Activated CD4-positive, alpha-beta T cell treated with anti-CD3 and anti-CD28 coated beads, Interleukin-2, amount 50 U/mL, for 4 hours (primary cell): Measurements from ENCODE around the gene MINDY3.
"Not testable (repeated sequence)": the region's sequence is repeated elsewhere in the genome, so short reads cannot be mapped to it uniquely, and the experiment has no call there.

Source experiments
- DNase-seq, 2 experiments: peaks; one replicate each; pipeline ENCODE4 v3.0.0-alpha.2; 2020

Gene MINDY3

GRCh38 chr10:15802375-15802949 is 57.8 kb downstream of the MINDY3 start:
- DNase-seq, result no peak

GRCh38 chr10:15801641-15802040 is 58.7 kb downstream of the MINDY3 start:
- DNase-seq, result no peak

GRCh38 chr10:15801147-15801546 is 59.2 kb downstream of the MINDY3 start:
- no peak for DNase-seq

GRCh38 chr10:15797346-15797745 is 63.0 kb downstream of the MINDY3 start:
- no peak for DNase-seq

GRCh38 chr10:15796762-15797161 is 63.5 kb downstream of the MINDY3 start:
- no peak for DNase-seq

GRCh38 chr10:15796098-15796759 is 64.1 kb downstream of the MINDY3 start:
- no peak for DNase-seq

- no peak for DNase-seq
Measured at GRCh38 chr10:15795036-15795792, 65.1 kb downstream of the MINDY3 start.

GRCh38 chr10:15794569-15794968 is 65.7 kb downstream of the MINDY3 start:
- no peak for DNase-seq

- no peak for DNase-seq
Measured at GRCh38 chr10:15793664-15794063, 66.6 kb downstream of the MINDY3 start.

- DNase-seq, result no peak
Measured at GRCh38 chr10:15792777-15793176, 67.5 kb downstream of the MINDY3 start.

GRCh38 chr10:15791816-15792524 is 68.3 kb downstream of the MINDY3 start:
- no peak for DNase-seq

- no peak for DNase-seq
Measured at GRCh38 chr10:15789793-15790525, 70.3 kb downstream of the MINDY3 start.

- no peak for DNase-seq
Measured at GRCh38 chr10:15787426-15787825, 72.9 kb downstream of the MINDY3 start.

- DNase-seq, result no peak
Measured at GRCh38 chr10:15784662-15785300, 75.5 kb downstream of the MINDY3 start.

- DNase-seq, result no peak
Measured at GRCh38 chr10:15783941-15784636, 76.2 kb downstream of the MINDY3 start.

- DNase-seq, result no peak
Measured at GRCh38 chr10:15782851-15783250, 77.5 kb downstream of the MINDY3 start.

GRCh38 chr10:15781381-15781960 is 78.8 kb downstream of the MINDY3 start:
- DNase-seq, result no peak

- DNase-seq, result no peak
Measured at GRCh38 chr10:15780353-15781135, 79.8 kb downstream of the MINDY3 start.

GRCh38 chr10:15775513-15775912 is 84.8 kb downstream of the MINDY3 start:
- no peak for DNase-seq

- DNase-seq, result not testable (repeated sequence)
Measured at GRCh38 chr10:15774534-15774933, 85.8 kb downstream of the MINDY3 start.
